Mucosa of gallbladder (tissue), 1 donor: ENCODE results near the gene PPP1R12B. TPM values are rescaled to one million over a fixed set of nuclear protein-coding genes. Genes with fewer than 3 reads are reported as not detected.

Experiments used
- DNase-seq: peaks from one replicate; pipeline ENCODE4 v3.0.0-alpha.2; 2020; ENCODE audit warnings: low spot score
- total RNA-seq: library from RNA; stranded (reverse); gene quantifications from one replicate; pipeline ENCODE4 v1.2.1, GENCODE V29; 2021
- donor health status: DM: no; HTN: no; CAD: no.

Gene PPP1R12B, protein sequence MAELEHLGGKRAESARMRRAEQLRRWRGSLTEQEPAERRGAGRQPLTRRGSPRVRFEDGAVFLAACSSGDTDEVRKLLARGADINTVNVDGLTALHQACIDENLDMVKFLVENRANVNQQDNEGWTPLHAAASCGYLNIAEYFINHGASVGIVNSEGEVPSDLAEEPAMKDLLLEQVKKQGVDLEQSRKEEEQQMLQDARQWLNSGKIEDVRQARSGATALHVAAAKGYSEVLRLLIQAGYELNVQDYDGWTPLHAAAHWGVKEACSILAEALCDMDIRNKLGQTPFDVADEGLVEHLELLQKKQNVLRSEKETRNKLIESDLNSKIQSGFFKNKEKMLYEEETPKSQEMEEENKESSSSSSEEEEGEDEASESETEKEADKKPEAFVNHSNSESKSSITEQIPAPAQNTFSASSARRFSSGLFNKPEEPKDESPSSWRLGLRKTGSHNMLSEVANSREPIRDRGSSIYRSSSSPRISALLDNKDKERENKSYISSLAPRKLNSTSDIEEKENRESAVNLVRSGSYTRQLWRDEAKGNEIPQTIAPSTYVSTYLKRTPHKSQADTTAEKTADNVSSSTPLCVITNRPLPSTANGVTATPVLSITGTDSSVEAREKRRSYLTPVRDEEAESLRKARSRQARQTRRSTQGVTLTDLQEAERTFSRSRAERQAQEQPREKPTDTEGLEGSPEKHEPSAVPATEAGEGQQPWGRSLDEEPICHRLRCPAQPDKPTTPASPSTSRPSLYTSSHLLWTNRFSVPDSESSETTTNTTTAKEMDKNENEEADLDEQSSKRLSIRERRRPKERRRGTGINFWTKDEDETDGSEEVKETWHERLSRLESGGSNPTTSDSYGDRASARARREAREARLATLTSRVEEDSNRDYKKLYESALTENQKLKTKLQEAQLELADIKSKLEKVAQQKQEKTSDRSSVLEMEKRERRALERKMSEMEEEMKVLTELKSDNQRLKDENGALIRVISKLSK
- 194 TPM for total RNA-seq

DNA sequence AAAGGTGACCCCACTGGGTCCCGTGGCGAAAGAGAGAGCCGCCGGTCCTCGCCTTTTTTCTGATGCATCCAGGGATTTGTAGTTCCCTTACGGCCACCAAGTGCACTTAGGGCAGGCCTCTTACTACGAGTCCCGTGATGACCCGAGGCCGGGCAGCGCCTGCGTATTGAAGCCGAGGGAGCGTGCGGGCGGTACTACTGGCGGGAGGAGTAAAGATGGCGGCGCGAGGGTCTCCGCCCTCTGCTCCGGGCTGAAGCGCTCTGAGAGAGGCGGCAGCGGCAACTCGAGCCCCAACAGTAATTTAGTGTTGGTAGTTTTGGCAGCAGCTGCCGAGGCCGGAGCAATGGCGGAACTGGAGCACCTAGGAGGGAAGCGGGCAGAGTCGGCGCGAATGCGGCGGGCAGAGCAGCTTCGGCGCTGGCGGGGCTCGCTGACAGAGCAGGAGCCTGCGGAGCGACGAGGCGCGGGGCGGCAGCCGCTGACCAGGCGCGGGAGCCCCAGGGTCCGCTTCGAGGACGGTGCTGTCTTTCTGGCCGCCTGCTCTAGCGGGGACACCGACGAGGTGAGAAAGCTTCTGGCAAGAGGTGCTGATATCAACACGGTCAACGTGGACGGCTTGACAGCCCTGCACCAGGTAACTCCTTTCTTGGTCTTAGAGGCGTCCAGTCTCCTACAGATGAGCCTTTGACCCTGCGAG lies at the start of gene PPP1R12B:
Gene PPP1R12B (plus strand): TSS at position 191 of the 697 bp plus-strand sequence. CDS start 153 bp downstream, at position 344.
- DNase-seq: peak; percentile 98

DNA sequence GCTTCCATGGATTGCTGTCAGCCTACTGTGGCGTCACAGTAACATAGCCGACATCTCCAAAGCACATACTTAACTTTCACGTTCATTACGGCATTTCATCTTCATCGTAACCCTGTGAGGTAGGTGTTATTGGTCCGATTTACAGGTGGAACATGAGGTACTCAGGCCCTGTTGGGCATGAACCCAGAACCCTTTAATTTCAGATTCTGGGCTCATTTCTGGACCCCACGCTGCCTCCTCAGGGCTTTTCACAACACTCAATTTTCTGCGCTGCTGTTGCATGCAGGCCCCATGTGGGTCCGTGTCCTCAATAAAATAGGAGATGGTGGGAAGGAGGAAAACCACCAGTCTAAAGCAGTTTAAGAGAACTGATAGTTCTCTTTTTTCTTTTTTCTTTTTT lies 46.3 kb upstream of the PPP1R12B start:
- DNase-seq: no peak

DNA sequence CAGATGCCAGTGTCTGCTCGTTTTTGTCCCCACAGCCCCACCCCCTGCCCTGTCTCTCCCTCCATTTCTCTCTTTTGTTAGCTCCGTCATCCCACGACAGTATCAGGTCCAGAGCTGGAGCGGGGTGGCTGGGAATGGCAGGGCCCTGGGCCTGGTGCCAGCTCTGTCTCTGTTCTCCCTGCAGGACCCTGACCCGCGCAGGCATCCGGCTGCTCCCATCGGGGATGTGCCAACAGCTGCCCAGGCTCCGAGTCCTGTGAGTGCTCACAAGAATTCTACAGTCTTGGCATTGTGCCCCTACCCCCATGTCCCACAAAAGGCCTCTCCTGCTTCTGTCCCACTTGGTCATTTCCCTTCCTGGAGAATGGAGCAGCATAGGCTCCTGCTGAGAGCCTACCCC lies 44.1 kb upstream of the PPP1R12B start:
- peak; percentile 22 for DNase-seq

DNA sequence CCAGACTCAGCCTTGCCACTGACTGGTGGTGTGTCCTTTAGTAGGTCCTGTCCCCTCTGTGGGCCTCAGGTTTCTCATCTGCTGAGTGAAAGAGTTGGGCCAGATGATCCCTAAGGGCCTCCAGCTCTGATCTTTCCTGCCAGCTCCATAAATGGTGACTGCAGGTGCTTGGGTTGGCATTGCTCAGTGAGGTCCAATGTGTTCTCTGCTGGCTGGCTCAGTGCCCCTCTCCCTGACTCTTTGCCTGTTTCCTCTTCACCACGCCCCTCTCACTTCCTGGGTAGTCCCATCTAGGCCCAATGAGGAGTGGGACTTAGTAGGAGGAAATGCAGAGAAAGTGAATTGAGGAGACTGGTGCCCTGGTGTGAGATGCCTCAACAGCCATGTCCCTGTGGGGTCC lies 43.3 kb upstream of the PPP1R12B start:
- DNase-seq: no peak

DNA sequence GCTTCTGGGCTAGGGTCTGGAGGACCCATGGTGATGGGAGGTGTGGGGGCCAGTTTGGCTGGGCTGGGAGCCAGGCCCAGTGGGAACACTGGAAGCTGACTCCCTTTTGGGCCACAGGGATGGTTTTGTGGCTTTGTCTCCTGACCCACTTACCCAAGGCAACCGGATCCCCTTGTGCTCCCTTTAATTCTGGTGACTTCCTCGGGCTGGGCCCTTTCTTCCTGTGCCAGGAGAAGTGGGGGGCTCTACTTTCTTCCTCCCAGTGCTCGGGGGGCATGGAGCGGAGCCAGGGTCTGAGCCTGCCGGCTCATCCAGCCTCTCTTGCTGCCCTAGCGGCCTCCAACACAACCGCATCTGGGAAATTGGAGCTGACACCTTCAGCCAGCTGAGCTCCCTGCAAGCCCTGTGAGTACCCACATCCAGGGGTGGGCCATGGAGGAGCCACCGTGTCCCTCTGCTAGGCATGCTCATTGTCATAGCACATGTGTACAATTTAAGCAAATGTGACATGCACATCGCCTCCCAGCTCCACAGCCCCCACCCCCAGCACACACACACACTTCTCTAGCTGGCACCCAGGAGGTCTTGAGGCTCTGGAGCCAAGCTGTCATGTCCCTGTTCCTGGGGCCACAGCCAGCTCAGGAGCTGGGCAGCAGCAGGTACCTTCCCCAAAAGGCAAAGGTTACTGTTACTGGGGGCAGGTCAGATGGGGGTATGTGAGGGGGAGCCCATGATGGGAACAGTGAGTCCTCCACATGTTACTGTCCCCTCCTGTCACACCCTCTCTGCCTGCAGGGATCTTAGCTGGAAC lies 41.8 kb upstream of the PPP1R12B start:
- DNase-seq: no peak

DNA sequence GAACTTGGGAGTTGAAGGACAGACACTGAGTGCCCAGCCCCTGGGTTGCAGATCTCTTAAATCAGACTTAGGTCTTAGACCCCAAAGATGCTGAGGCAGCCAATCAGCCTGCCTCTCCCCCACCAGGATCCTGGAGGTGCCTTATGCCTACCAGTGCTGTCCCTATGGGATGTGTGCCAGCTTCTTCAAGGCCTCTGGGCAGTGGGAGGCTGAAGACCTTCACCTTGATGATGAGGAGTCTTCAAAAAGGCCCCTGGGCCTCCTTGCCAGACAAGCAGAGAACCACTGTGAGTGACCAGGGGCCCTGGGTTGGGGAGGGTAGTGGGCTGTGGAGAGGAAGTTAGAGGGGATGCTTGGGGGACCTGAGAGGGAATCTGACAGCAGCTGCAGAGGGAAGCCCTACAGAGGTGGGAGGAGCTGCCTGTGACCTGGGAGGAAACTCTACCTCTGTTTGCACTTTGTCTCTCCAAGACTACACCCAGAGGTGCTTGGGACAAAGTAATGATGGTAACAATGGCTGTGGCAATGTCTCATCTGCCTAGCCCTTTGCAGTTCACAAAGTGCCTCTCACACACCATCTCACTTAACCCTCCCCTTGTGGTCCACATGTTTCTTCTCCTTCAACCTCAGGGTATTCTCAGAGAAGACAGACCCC lies 38.3 kb upstream of the PPP1R12B start:
- DNase-seq: no peak

DNA sequence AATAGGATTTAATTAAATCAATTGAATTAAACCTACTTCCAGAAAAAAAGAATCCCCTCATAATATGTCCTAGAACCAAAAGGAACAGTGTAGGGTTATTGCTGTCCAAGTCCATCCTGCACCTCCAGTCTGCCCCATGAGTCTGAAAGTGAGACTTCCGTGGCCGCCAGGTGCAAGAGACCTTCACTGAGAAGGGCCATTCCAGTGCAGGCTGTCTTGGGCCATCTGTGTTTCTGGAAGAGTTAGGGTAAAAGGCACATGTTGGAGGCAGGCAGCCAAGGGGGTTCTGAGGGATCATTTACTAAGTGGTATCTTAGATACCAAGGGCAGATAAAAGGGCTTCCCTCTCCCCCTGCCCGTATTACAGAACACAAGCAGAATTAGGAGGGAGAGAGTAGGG lies 37.8 kb upstream of the PPP1R12B start:
- no peak for DNase-seq

DNA sequence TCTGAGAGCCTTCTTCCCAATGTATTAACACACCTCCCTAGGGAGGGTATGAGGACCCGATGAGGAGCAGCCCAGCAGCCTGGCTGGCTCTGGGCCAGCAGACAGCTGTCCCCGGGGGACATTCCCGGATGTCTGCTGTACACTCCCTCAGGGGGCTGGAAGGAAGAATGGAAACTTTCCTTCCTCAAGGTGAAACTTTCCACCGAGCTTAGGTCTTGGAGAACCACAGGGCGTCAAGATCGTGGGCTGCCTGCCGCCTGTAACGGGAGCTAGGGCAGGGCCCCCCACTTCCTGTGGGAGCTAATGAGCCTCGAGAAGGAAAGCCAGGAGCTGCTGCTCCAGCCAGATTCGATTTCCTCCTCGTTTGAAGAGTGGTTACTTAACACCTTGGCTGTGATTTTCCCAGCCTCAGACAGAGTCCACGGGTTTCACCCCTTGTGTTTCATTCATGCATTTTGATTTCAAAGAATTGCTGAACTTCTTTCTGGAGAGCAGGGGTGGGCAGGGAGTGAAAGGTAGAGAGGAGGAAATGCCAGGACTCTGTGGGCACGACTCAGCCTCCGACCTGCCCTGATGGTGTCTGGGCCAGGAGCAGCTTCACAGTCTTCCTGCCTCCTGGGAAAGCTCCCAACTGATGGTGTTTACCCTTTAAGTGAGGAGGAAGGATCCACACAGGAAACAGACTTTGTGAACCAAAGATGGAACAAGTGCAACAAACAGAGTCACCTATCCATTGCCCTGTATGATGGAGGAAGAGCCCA lies 36.4 kb upstream of the PPP1R12B start:
- no peak for DNase-seq

DNA sequence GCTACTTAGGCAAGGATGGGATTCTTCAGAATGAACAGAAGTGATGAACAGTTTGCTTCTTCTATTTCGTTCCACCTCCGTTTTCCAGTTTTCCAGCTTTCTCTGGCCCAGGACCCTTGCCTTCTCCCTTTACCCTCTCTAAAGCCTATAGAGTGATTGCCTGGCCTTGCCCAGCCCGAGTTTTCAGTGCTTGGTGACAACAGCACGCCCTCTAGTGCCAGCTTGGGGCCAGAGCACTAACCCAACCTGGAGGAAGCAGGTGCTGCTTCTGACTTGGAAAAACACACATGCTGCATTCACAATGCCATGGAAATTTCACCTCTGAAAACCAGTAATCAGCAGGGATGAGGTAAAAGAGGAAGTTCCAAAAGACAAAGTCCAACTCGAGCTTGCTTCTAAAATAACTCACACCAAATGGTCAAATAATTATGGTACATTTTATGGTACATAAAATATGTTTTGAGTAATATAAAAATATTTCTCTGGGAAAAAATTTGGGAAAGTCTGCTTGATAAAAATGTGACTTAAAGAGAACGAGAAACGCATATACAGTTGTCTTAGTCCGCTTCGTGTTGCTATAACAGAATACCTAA lies 32.8 kb upstream of the PPP1R12B start:
- DNase-seq: peak; percentile 78

DNA sequence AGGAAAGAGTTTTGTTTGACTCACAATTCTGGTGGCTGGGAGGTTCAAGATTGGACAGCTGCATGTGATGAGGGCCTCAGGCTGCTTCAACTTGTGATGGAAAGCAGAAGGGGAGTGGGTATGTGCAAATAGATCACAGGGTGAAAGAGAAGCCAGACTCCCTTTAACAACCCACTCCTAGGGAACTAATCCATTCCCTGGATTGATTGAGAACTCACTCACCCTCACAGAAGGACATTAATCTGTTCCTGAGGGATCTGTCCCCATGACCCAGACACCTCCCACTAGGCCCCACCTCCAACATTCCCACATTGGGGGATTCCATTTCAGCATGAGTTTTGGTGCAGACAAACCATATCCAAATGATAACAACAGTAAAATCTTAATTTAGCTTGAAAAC lies 32.3 kb upstream of the PPP1R12B start:
- DNase-seq: no peak

DNA sequence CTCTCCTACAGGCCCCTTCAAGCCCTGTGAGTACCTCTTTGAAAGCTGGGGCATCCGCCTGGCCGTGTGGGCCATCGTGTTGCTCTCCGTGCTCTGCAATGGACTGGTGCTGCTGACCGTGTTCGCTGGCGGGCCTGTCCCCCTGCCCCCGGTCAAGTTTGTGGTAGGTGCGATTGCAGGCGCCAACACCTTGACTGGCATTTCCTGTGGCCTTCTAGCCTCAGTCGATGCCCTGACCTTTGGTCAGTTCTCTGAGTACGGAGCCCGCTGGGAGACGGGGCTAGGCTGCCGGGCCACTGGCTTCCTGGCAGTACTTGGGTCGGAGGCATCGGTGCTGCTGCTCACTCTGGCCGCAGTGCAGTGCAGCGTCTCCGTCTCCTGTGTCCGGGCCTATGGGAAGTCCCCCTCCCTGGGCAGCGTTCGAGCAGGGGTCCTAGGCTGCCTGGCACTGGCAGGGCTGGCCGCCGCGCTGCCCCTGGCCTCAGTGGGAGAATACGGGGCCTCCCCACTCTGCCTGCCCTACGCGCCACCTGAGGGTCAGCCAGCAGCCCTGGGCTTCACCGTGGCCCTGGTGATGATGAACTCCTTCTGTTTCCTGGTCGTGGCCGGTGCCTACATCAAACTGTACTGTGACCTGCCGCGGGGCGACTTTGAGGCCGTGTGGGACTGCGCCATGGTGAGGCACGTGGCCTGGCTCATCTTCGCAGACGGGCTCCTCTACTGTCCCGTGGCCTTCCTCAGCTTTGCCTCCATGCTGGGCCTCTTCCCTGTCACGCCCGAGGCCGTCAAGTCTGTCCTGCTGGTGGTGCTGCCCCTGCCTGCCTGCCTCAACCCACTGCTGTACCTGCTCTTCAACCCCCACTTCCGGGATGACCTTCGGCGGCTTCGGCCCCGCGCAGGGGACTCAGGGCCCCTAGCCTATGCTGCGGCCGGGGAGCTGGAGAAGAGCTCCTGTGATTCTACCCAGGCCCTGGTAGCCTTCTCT lies 30.3 kb upstream of the PPP1R12B start:
- no peak for DNase-seq

DNA sequence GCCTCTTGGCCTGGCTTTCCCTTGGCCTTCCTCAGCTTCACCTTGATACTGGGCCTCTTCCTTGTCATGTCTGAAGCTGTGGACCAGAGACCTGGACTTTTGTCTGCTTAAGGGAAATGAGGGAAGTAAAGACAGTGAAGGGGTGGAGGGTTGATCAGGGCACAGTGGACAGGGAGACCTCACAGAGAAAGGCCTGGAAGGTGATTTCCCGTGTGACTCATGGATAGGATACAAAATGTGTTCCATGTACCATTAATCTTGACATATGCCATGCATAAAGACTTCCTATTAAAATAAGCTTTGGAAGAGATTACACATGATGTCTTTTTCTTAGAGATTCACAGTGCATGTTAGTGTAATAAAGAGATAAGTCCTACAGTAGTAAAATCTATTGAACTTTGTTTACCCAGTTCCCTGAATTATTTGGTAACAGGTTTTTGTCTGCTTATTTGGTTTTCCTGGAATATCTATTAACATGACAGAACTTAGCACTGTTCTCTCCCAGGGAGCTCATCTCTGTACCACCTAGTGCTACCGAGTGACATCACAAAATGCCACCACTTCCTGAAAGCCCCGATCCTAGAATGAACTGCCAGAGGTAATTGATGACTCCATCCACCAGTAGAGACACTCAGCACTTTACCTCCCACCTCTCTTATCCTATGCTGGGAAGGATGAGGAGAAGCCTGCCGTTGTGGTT lies 29.0 kb upstream of the PPP1R12B start:
- DNase-seq: no peak

DNA sequence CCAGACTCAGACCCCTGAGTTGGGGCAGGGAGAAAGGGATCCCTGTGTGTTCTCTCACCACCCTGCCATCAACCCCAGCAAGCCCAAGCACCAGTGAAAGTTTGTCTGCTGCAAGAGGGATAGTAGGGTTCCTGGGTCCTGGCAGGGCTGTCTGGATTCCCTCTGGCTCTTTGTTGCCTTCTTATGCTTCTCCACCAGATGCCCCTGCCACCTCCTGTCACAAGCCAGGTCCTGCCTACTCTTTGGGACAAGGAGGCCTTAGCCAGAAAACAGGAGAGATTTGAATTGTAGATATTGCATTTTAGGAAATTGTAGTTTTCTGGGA lies 28.5 kb upstream of the PPP1R12B start:
- no peak for DNase-seq

DNA sequence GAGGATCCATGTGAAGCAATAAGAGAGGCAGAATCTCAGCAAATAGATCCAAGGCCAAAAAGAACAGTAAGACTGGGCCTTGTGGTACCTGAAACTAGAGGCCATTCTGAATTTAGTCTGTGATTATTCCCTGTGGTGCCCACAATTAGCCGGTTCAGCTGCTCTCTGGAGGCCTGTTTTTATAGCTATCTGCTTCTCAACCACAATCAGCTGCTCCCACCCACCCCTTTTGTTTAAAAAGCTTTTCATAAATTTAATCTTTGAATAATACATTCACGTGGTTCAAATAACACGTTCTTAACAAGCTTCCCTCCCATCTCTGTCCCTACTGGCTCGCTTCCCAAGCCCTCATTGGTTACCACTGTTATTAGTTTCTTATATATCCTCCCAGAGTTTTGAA lies 24.8 kb upstream of the PPP1R12B start:
- DNase-seq: no peak

DNA sequence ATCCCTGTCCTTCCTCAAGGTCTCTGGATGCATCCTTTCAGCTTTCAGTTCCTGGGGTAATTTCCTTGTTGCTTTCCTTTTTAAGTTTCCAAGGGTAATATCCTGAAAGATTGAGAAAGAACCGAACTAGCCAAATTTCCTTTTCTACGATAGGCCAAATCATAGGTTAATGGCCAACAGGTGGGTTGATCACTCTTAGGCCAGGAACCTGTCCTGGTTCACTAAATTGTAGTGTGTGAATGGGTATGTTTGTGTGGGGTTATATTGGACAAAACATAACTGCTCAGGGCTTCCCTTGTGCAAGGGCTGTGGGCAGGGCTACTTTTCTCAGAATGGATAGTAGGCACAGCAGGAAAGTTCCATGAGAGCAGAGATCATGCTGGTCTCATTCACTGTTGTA lies 23.9 kb upstream of the PPP1R12B start:
- DNase-seq: no peak

DNA sequence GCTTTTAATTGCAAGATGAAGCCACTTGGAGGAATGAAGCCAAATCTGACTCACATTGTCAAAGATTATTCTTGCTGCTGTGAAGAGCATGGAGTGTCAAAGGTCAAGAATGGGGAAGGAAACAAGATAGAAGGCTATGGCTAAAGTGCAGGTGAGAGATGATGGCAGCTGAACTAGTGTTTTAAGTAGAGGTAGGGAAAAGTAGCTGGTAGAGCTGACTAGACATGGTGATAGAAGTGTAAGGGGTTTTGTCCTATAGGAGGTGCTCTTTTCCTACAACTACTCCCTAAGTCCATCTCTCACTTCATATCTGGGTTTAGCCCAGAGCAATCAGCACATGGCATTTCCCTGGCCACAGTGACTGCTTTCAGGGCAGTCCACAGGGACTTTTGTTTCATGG lies 18.6 kb upstream of the PPP1R12B start:
- no peak for DNase-seq

DNA sequence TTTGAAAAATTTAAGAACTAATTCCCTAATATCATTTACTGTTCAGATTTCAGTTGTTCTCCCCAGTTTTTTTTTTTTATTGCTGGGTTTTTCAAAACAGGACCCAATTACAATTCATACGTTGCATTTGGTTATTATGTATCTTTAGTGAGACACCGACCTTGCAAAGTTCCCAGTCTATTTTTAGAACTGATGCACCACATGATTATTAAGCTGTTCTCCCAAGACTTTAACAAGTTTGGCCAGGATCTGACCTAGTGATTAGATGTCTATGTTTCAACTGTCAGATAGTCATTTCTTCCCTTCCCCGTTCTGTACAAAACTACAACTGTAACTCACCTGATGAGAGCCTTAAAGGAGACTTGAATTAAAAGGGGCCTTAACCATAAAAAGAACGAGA lies 14.6 kb upstream of the PPP1R12B start:
- no peak for DNase-seq
